ENCODE data around the gene PLEKHG4B.
"Not testable (repeated sequence)": the region's sequence is repeated elsewhere in the genome, so short reads cannot be mapped to it uniquely, and the experiment has no call there.

GRCh38 chr5:233426-233825, 141.5 kb downstream of the PLEKHG4B start:
- TF ChIP-seq SIN3A (IDR thresholded peaks at IDR 0.05; ENCODE audit: low read depth); ZNF274 (IDR thresholded peaks at IDR 0.05; ENCODE audit: low read depth, low read length); CTCF (IDR thresholded peaks at IDR 0.05 in 2 of 3, conservative IDR thresholded peaks at IDR 0.05 in 1 of 3; ENCODE audit: borderline replicate concordance in 1 of 3, insufficient read depth in 1 of 3, low read depth in 2 of 3, low read length in 2 of 3); YY1 (IDR thresholded peaks at IDR 0.05; ENCODE audit: extremely low read depth, insufficient replicate concordance, low read depth, low read length); REST (IDR thresholded peaks at IDR 0.05; ENCODE audit: low read depth); POLR2A (IDR thresholded peaks at IDR 0.05; ENCODE audit: borderline replicate concordance, extremely low read depth, insufficient read depth, insufficient read length); CBX3 (IDR thresholded peaks at IDR 0.05; ENCODE audit: low read depth); SP1 (IDR thresholded peaks at IDR 0.05; ENCODE audit: low read depth); POLR2AphosphoS5 (IDR thresholded peaks at IDR 0.05; ENCODE audit: low read depth, low read length): not testable (repeated sequence)

Measured in HCT116 (cell line).